ENCODE results near the gene CPSF4L.

DNA sequence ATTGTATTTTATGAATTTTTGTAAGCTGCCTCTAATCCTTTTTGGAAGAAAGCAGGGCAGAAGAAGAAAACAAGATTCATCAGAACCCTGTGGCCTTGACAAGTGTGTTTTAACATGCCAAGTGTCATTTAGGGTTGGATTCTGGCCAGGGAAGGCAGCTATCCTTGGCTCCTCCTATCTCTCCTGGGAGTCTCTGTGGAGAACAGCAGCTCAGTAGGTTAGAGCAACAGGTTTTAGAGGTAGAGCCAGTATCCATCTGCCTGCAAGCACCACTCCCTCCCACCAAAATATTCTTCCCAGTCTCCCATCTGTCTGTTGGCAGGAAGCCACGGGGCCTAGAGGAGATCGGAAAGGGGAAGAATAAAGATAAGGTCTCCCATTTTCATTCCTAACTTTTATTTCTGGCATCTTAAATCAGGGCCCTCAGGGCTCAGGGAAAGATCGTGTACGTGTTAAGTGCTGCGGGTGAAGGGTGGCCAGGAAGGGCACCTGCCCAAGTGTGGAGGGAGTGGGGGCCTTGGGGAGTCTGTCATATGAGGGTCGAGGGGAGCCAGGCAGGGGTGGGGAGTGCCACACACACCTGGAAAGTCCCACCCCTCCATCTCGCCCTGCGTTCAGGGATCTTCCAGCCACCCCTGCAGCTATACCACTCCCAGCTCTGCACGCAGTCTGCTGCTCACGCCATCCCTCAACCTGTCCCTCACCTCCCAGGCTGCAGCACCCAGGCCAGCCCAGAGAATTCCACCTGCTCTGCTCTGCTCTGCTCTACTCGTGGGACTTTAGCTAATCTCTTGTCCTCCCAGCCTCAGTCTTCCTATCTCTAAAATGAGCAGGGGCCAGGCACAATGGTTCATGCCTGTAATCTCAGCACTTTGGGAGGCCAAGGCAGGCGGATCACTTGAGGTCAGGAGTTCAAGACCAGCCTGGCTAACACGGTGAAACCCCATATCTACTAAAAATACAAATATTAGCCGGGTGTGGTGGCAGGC, 17.1 kb upstream of the CPSF4L start:
- TF ChIP-seq POLR2AphosphoS5 (IDR thresholded peaks at IDR 0.05; ENCODE audit: low read depth, low read length) (no peak), POLR2A (IDR thresholded peaks at IDR 0.05; ENCODE audit: low read depth, low read length) (no peak), TAF1 (IDR thresholded peaks at IDR 0.05; ENCODE audit: borderline replicate concordance, low read depth, low read length) (no peak)

Data from GM12892 (cell line).